ENCODE results near the gene MRC1. TPM values are rescaled to one million over a fixed set of nuclear protein-coding genes. Genes with fewer than 3 reads are reported as not detected.

The MRC1 gene
- total and polyA plus RNA-seq, 2 donors (not counting 3 experiments of a cell fraction or from before 2014, with no cell fraction given) = 0.03 to 0.13 TPM

- no peaks in the 10 kb centered on the region for H3K79me2 ChIP-seq (ENCODE audit: control insufficient read depth, insufficient read depth, low read length)
- no peak overlapping the region for H3K4me3 ChIP-seq (replicated peaks in 1 of 3; ENCODE audit: insufficient read depth in 1 of 3, low read depth in 1 of 3, low read length in 3 of 3)
- no peaks in the 10 kb centered on the region for H3K36me3 ChIP-seq (ENCODE audit: control insufficient read depth in 2 of 2, extremely low read depth in 1 of 2, insufficient read depth in 2 of 2, low read length in 2 of 2)
- H3K9me1 ChIP-seq (replicated peaks; ENCODE audit: control insufficient read depth, extremely low read depth, insufficient read depth, low read length) = no peaks in the 10 kb centered on the region
- intact Hi-C loops (cut with micrococcal nuclease) = no loop called here
- H3K9ac ChIP-seq (replicated peaks; ENCODE audit: extremely low read depth, insufficient read depth, low read length) = no peak overlapping the region
- no peak overlapping the region for H2AFZ ChIP-seq (ENCODE audit: low read depth, low read length)
- dilution Hi-C loops (cut with MboI; ENCODE audit: extremely low pct_ligation_motif_present, low sequenced_read_pairs) = no loop called here
- H3K4me2 ChIP-seq (ENCODE audit: insufficient read depth, low read length) = no peak overlapping the region
- H3K27me3 ChIP-seq (ENCODE audit: control insufficient read depth in 2 of 2, insufficient read depth in 2 of 2, low read length in 2 of 2) = no peaks in the 10 kb centered on the region
- DNase-seq (ENCODE audit: low read depth, low spot score) = no peak
- H4K20me1 ChIP-seq (replicated peaks; ENCODE audit: control insufficient read depth, extremely low read depth, insufficient read depth, low read length) = no peaks in the 10 kb centered on the region
- CTCF ChIA-PET = no interaction called here
- H3K27ac ChIP-seq (ENCODE audit: insufficient read depth, low read depth, low read length) = no peak overlapping the region
- no peaks in the 10 kb centered on the region for H3K9me3 ChIP-seq (replicated peaks; ENCODE audit: control insufficient read depth, insufficient read depth, low read length)
- FAIRE-seq = no peak
- no TSS peak for BruUV-seq (replicated peaks)
- TF ChIP-seq POLR2A (IDR thresholded peaks at IDR 0.05; ENCODE audit: low read depth, low read length) (no peak), JUN (IDR thresholded peaks at IDR 0.05; ENCODE audit: borderline replicate concordance, insufficient read depth, insufficient read length, low read depth) (no peak), CTCF (IDR thresholded peaks at IDR 0.05; ENCODE audit: extremely low read depth in 1 of 2, insufficient read depth in 1 of 2, low read depth in 1 of 2, low read length in 2 of 2) (no peak), GATA2 (IDR thresholded peaks at IDR 0.05; ENCODE audit: insufficient read depth, insufficient read length, low read depth, low read length) (no peak), FOS (IDR thresholded peaks at IDR 0.05; ENCODE audit: borderline replicate concordance, insufficient read depth, low read length) (no peak), MAX (IDR thresholded peaks at IDR 0.05; ENCODE audit: insufficient read depth, insufficient read length) (no peak), EZH2 (IDR thresholded peaks at IDR 0.05; ENCODE audit: borderline replicate concordance, low read depth, low read length, severe bottlenecking) (no peak), MYC (IDR thresholded peaks at IDR 0.05; ENCODE audit: low read depth, low read length) (no peak), POLR2AphosphoS5 (IDR thresholded peaks at IDR 0.05; ENCODE audit: insufficient read depth, low read depth, low read length) (no peak)
- POLR2A ChIA-PET = no interaction called here
- peaks cover 11% of the 10 kb centered on the region for H3K4me1 ChIP-seq (ENCODE audit: control insufficient read depth, extremely low read depth, insufficient read depth, low read length)
Observed at GRCh38 chr10:17831896-17832295, 22.7 kb downstream of the MRC1 start.
